Measurements from ENCODE around the gene CYGB. TPM values are rescaled to one million over a fixed set of nuclear protein-coding genes. Genes with fewer than 3 reads are reported as not detected.

Gene CYGB
- total and polyA plus RNA-seq, 2 of the 13 experiments (the other 11 are each of a cell fraction or from before 2014, with no cell fraction given): 18.9 to 27.1 TPM

DNA sequence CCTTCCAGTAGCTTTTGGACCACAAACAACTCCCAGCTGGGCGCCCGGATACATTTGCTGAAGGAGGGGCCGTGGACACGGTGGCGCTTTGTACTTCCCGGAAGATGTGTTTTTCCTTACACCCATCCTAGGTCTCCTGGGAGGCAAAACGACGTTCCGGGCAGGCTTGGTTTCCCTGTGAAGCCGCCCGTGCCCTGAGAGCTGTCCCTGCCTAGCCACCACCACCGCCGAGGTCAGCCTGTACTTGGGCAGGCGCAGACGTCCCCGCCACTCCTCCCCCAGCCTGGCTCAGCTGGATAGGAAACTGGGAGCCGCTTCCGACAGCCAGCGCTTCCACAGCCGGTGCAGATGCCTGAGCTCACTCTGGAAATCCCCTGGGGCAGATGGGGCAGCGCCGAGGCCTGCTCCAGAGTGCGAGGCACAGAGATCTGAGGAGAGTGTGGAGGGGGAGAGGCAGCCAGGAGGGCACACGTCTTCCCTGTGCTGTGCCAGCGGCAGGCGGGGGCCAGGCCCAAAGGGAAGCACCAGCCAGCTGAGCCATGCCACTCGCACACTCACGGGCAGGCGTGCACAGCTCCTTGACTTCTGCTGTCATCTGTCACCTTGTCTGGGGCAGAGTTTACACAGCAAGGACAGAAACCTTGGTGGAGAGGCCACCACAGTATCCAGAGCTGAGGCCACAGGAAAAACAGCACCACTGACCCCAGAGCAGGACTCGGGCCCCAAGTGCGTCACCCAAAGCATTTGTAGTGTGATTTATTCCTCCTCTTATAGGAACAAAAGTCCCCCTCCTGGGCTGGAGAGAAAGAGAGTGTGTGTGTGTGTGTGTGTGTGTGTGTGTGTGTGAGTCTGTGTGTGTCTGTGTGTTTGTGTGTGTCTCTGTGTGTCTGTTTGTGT, 39.3 kb downstream of the CYGB start (continued):
- TF ChIP-seq ZNF468 (CRISPR knock-in tag; IDR thresholded peaks at IDR 0.05): no peak
- TF ChIP-seq, protein P1, sequence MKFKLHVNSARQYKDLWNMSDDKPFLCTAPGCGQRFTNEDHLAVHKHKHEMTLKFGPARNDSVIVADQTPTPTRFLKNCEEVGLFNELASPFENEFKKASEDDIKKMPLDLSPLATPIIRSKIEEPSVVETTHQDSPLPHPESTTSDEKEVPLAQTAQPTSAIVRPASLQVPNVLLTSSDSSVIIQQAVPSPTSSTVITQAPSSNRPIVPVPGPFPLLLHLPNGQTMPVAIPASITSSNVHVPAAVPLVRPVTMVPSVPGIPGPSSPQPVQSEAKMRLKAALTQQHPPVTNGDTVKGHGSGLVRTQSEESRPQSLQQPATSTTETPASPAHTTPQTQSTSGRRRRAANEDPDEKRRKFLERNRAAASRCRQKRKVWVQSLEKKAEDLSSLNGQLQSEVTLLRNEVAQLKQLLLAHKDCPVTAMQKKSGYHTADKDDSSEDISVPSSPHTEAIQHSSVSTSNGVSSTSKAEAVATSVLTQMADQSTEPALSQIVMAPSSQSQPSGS (CRISPR knock-in tag; IDR thresholded peaks at IDR 0.05): no peak
- no peak for TF ChIP-seq MAFF (IDR thresholded peaks at IDR 0.05; ENCODE audit: low read depth, low read length)
- TF ChIP-seq TFE3 (CRISPR knock-in tag; IDR thresholded peaks at IDR 0.05): 0 out of 2 replicates have a peak, but pooled peaks have one; percentile 50
- TF ChIP-seq ZNF839 (CRISPR knock-in tag; IDR thresholded peaks at IDR 0.05; ENCODE audit: borderline replicate concordance): 0 out of 2 replicates have a peak, but pooled peaks have one; percentile 70
- no peak for TF ChIP-seq MLX (CRISPR knock-in tag; IDR thresholded peaks at IDR 0.05)
- TF ChIP-seq TGIF2 (CRISPR knock-in tag; IDR thresholded peaks at IDR 0.05): peak; percentile 84
- TF ChIP-seq THYN1 (CRISPR knock-in tag; IDR thresholded peaks at IDR 0.05; ENCODE audit: borderline replicate concordance, low read depth): no peak
- 0 out of 2 replicates have a peak, but pooled peaks have one; percentile 62 for TF ChIP-seq RFXAP (CRISPR knock-in tag; IDR thresholded peaks at IDR 0.05; ENCODE audit: borderline replicate concordance)
- 0 out of 2 replicates have a peak, but pooled peaks have one; percentile 25 for TF ChIP-seq ZNF326 (CRISPR knock-in tag; IDR thresholded peaks at IDR 0.05; ENCODE audit: borderline replicate concordance)
- no peak for TF ChIP-seq ZNF207 (IDR thresholded peaks at IDR 0.05; ENCODE audit: borderline replicate concordance)
- TF ChIP-seq ATM (IDR thresholded peaks at IDR 0.05; ENCODE audit: borderline replicate concordance): no peak
- peak; percentile 54; the same call in 1 of the 2 replicates for TF ChIP-seq DR1 (CRISPR knock-in tag; IDR thresholded peaks at IDR 0.05)
- TF ChIP-seq ZSCAN25 (CRISPR knock-in tag; IDR thresholded peaks at IDR 0.05): no peak
- no peak; the same call in 1 of the 2 replicates for TF ChIP-seq PBX2 (CRISPR knock-in tag; IDR thresholded peaks at IDR 0.05)
- TF ChIP-seq, protein P2, sequence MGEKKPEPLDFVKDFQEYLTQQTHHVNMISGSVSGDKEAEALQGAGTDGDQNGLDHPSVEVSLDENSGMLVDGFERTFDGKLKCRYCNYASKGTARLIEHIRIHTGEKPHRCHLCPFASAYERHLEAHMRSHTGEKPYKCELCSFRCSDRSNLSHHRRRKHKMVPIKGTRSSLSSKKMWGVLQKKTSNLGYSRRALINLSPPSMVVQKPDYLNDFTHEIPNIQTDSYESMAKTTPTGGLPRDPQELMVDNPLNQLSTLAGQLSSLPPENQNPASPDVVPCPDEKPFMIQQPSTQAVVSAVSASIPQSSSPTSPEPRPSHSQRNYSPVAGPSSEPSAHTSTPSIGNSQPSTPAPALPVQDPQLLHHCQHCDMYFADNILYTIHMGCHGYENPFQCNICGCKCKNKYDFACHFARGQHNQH (CRISPR knock-in tag; IDR thresholded peaks at IDR 0.05): peak; percentile 54
- no peak for TF ChIP-seq TERF1 (CRISPR knock-in tag; IDR thresholded peaks at IDR 0.05)
- TF ChIP-seq IRX3 (CRISPR knock-in tag; IDR thresholded peaks at IDR 0.05; ENCODE audit: borderline replicate concordance, low read depth): no peak
- TF ChIP-seq IKZF4 (CRISPR knock-in tag; IDR thresholded peaks at IDR 0.05; ENCODE audit: borderline replicate concordance, low read depth, not compliant biosample characterization): no peak
- TF ChIP-seq KAT8 (CRISPR knock-in tag; IDR thresholded peaks at IDR 0.05): peak; percentile 55; the same call in 1 of the 2 replicates
- TF ChIP-seq ZNF30 (CRISPR knock-in tag; IDR thresholded peaks at IDR 0.05): peak; percentile 86
- TF ChIP-seq ZNF34 (CRISPR knock-in tag; IDR thresholded peaks at IDR 0.05; ENCODE audit: borderline replicate concordance): peak; percentile 80; the same call in 1 of the 2 replicates
